Activated naive CD8-positive, alpha-beta T cell treated with anti-CD3 and anti-CD28 coated beads, Interleukin-2, amount 50 U/mL, for 16 hours (primary cell): Measurements from ENCODE around the gene PIP4P1.
A peak's percentile ranks its signal among the peaks of the same experiment; 100 is the strongest.

ENCODE experiments used
- DNase-seq: peaks from one replicate; pipeline ENCODE4 v3.0.0-alpha.2; 2020; ENCODE audit warnings: low read depth, low spot score

Gene PIP4P1

GRCh38 chr14:20435582-20436362, 25.5 kb downstream of the PIP4P1 start, which contains the start of gene KLHL33:
Gene KLHL33 (minus strand): TSS chr14:20436166. CDS start chr14:20435811, 355 bp downstream.
- DNase-seq = no peak

GRCh38 chr14:20434701-20435581, 26.3 kb downstream of the PIP4P1 start:
- DNase-seq = no peak

- no peak for DNase-seq
Measured at GRCh38 chr14:20429801-20430669, 31.2 kb downstream of the PIP4P1 start.

- DNase-seq = no peak
Measured at GRCh38 chr14:20428802-20429201, 32.4 kb downstream of the PIP4P1 start.

GRCh38 chr14:20428010-20428365, 33.2 kb downstream of the PIP4P1 start:
- no peak for DNase-seq

- DNase-seq = no peak
Measured at GRCh38 chr14:20427231-20428009, 33.8 kb downstream of the PIP4P1 start.

- DNase-seq = no peak
Measured at GRCh38 chr14:20424851-20425250, 36.4 kb downstream of the PIP4P1 start.

- no peak for DNase-seq
Measured at GRCh38 chr14:20422886-20423285, 38.3 kb downstream of the PIP4P1 start.

- DNase-seq = no peak
Measured at GRCh38 chr14:20421267-20421666, 40.0 kb downstream of the PIP4P1 start.

GRCh38 chr14:20419419-20419818, 41.8 kb downstream of the PIP4P1 start:
- DNase-seq = no peak

- no peak for DNase-seq
Measured at GRCh38 chr14:20418501-20418909, 42.7 kb downstream of the PIP4P1 start.

- DNase-seq = no peak
Measured at GRCh38 chr14:20417250-20418186, 43.7 kb downstream of the PIP4P1 start.

- DNase-seq = no peak
Measured at GRCh38 chr14:20416223-20416622, 45.0 kb downstream of the PIP4P1 start.

- DNase-seq = no peak
Measured at GRCh38 chr14:20415782-20416206, 45.4 kb downstream of the PIP4P1 start.

GRCh38 chr14:20413744-20414082, 47.5 kb downstream of the PIP4P1 start:
- no peak for DNase-seq

- peak; percentile 37 for DNase-seq
Measured at GRCh38 chr14:20412876-20413743, 48.1 kb downstream of the PIP4P1 start, which contains the start of gene TEP1. Gene TEP1 (minus strand): TSS chr14:20413501. CDS start chr14:20408439, 5,062 bp downstream.

GRCh38 chr14:20412411-20412810, 48.8 kb downstream of the PIP4P1 start:
- DNase-seq = no peak

- DNase-seq = no peak
Measured at GRCh38 chr14:20409226-20409625, 52.0 kb downstream of the PIP4P1 start.
